HG03139 (cell line): ENCODE data around the gene ARHGAP24.
"Not testable (repeated sequence)": the region's sequence is repeated elsewhere in the genome, so short reads cannot be mapped to it uniquely, and the experiment has no call there.

Experiments
- ATAC-seq: cut with Tn5 transposase; IDR thresholded peaks from one replicate; pipeline ENCODE4 v1.9.1; 2021; ENCODE audit not compliant: unreplicated experiment

The ARHGAP24 gene

GRCh38 chr4:85993641-85994040, 518.7 kb downstream of the ARHGAP24 start:
- no peak for ATAC-seq

GRCh38 chr4:85994576-85994975, 519.6 kb downstream of the ARHGAP24 start:
- no peak for ATAC-seq

GRCh38 chr4:85995361-85995760, 520.4 kb downstream of the ARHGAP24 start:
- ATAC-seq, result no peak

- no peak for ATAC-seq
Observed at GRCh38 chr4:86001591-86001990, 526.6 kb downstream of the ARHGAP24 start.

GRCh38 chr4:86004030-86004429, 529.1 kb downstream of the ARHGAP24 start:
- ATAC-seq, result no peak

GRCh38 chr4:86006057-86006456, 531.1 kb downstream of the ARHGAP24 start:
- no peak for ATAC-seq

GRCh38 chr4:86007042-86007441, 532.1 kb downstream of the ARHGAP24 start:
- no peak for ATAC-seq

- no peak for ATAC-seq
Observed at GRCh38 chr4:86011117-86011516, 536.2 kb downstream of the ARHGAP24 start.

- ATAC-seq, result no peak
Observed at GRCh38 chr4:86013621-86014020, 538.7 kb downstream of the ARHGAP24 start.

- peak; percentile 89 for ATAC-seq
Observed at GRCh38 chr4:86014599-86014998, 539.6 kb downstream of the ARHGAP24 start.

- no peak for ATAC-seq
Observed at GRCh38 chr4:86015412-86016350, 540.7 kb downstream of the ARHGAP24 start.

- no peak for ATAC-seq
Observed at GRCh38 chr4:86019362-86019761, 544.4 kb downstream of the ARHGAP24 start.

- ATAC-seq, result no peak
Observed at GRCh38 chr4:86019906-86020305, 545.0 kb downstream of the ARHGAP24 start.

- not testable (repeated sequence) for ATAC-seq
Observed at GRCh38 chr4:86021671-86022070, 546.7 kb downstream of the ARHGAP24 start.

GRCh38 chr4:86026720-86027119, 551.8 kb downstream of the ARHGAP24 start:
- no peak for ATAC-seq

- no peak for ATAC-seq
Observed at GRCh38 chr4:86031927-86032326, 557.0 kb downstream of the ARHGAP24 start.

- no peak for ATAC-seq
Observed at GRCh38 chr4:86032476-86033022, 557.6 kb downstream of the ARHGAP24 start.

- ATAC-seq, result no peak
Observed at GRCh38 chr4:86033171-86033570, 558.2 kb downstream of the ARHGAP24 start.

- ATAC-seq, result no peak
Observed at GRCh38 chr4:86034616-86035015, 559.7 kb downstream of the ARHGAP24 start.

- no peak for ATAC-seq
Observed at GRCh38 chr4:86035688-86036087, 560.7 kb downstream of the ARHGAP24 start.

GRCh38 chr4:86036736-86037135, 561.8 kb downstream of the ARHGAP24 start:
- ATAC-seq, result no peak

- ATAC-seq, result no peak
Observed at GRCh38 chr4:86038037-86038436, 563.1 kb downstream of the ARHGAP24 start.
